ENCODE data around the gene SERPINE2.

- TF ChIP-seq CTCF (conservative IDR thresholded peaks at IDR 0.05; ENCODE audit: low read depth, low read length) (no peak), EZH2 (IDR thresholded peaks at IDR 0.05; ENCODE audit: borderline replicate concordance, low read depth, low read length, poor library complexity, severe bottlenecking) (no peak)
Observed at GRCh38 chr2:224086226-224086914, 47.3 kb upstream of the SERPINE2 start.

Data from A673 (cell line).